Motor neuron (in vitro differentiated cells): ENCODE results near the gene TIMM8A. TPM values are rescaled to one million over a fixed set of nuclear protein-coding genes. Genes with fewer than 3 reads are reported as not detected.

Experiments
- ATAC-seq, 8 experiments: fragments of 200-7000 bp; cut with Tn5 transposase; replicated peaks in 6 of 8; 2 replicates each; pipeline ENCODE4 v1.8.0; 2021; ENCODE audit warnings: mild to moderate bottlenecking in 8 of 8, moderate library complexity in 8 of 8
- H3K27ac ChIP-seq, 2 donors: fragments of 250-450 bp; sonication (Bioruptor Pico); 2 replicates each; pipeline ENCODE4 v1.9.0; 2021; ENCODE audit warnings: antibody characterized with exemption in 2 of 2, mild to moderate bottlenecking in 2 of 2, moderate library complexity in 1 of 2
- H3K4me1 ChIP-seq, 2 donors: fragments of 250-450 bp; sonication (Bioruptor Pico); replicated peaks in 1 of 2; 2 replicates each; pipeline ENCODE4 v1.6.1; 2021; ENCODE audit warnings: antibody characterized with exemption in 2 of 2, mild to moderate bottlenecking in 2 of 2, moderate library complexity in 1 of 2
- H3K4me3 ChIP-seq, 5 donors: fragments of 250-450 bp; sonication (Bioruptor Pico); 2 replicates each; pipeline ENCODE4 v1.9.0; 2021; ENCODE audit warnings: antibody characterized with exemption in 5 of 5, mild to moderate bottlenecking in 5 of 5, moderate library complexity in 4 of 5
- WGBS, 10 experiments: fragments of 450-650 bp; shearing (Covaris generic); methylation state at CpG; one replicate each; pipeline ENCODE4 v1.0.0; 2022; 5-methylcytosine and 5-hydroxymethylcytosine counted together
- in situ Hi-C, 9 experiments: fragments of 400-800 bp; cut with MboI; loops; one replicate each; pipeline ENCODE4 v1.15.0; 2021; ENCODE audit warnings: low sequenced_read_pairs in 9 of 9, low pct_unique_long_range_greater_than_20kb in 2 of 9; ENCODE audit not compliant: unreplicated experiment in 9 of 9
- total RNA-seq, 8 experiments: library from RNA; unstranded; fragments of 300-600 nt; gene quantifications; 2 replicates each; pipeline versions ENCODE4 v1.2.3 to v1.2.4, GENCODE V29; 2022

TIMM8A gene, protein sequence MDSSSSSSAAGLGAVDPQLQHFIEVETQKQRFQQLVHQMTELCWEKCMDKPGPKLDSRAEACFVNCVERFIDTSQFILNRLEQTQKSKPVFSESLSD
- total RNA-seq: 10 to 100 TPM in 5 of 8 experiments, 1 to 10 TPM in 3; 7.2 to 30.0 (median 12.6) TPM

DNA sequence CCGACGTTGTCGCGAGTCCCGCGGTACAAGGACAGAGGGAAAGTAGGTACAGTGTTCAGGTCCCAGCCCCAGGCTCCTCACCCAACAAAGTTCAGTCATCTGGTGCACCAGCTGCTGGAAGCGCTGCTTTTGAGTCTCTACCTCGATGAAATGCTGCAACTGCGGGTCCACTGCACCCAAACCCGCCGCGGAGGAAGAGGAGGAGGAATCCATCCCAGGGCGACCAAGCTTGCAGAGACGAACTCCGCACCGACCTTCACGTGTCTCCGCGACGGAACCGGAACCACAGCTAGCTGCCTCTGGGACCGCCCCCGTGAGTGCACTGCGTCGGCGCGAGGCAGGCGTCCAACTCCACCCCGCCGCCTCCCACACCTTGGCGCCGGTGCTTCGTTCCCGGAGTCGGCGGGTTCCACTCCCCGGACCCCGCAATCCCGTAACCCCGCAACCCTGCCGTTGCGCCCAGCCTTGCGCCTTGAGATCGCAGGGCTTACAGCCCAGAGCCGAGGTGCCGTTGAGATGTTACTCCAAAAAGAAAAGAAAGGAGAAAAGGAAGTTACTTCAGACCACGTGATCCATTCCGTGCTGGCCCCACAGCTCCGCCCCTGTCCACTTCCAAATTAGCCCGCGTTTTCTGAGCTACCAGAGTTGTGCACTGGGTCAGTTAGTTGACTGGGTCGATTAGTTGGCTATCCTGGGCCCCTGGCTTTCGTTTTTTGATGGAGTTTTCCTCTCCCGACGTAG lies at the start of gene TIMM8A:
Gene TIMM8A (minus strand): TSS at position 291 of the 741 bp plus-strand sequence. CDS start 78 bp downstream, at position 213.
- WGBS, 10 experiments: 0 to 27% (median 14%) methylated on average over 1 to 22 of the region's 55 CpGs; no CpG with 5 or more reads in 7 of the 10 experiments
- in situ Hi-C loops: no loop called here
- Histone ChIP-seq H3K27ac (peak within 1 kb of the TSS in 1 of 2 donors; percentile 46), H3K4me1 (peaks cover 0 to 2% of the 10 kb centered on the region in 2 donors), H3K4me3 (peak within 1 kb of the TSS; percentile 69 to 99 (median 94))
- ATAC-seq: peak; percentile 91 to 99 (median 99)

DNA sequence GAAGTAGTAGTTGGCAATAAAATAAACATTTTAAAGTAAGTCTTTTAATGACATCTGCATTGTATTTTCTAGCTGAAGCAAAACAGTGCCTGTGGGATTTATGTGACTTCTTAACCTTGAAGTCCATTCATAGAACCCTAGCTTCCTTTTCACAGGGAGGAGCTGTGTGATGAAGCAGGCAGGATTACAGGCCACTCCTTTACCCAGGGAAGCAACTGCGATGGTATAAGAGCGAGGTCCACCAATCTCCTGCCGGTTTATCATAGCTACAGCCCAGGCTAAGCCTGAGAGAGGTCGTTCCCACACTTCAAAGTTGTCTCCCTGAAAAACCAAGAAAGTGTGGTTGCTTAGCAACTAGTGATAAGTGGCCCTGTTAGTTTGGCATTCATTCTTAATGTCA lies 49.2 kb upstream of the TIMM8A start:
- H3K4me1 ChIP-seq: no peaks in the 10 kb centered on the region
- H3K4me3 ChIP-seq: no peak overlapping the region
- 0 to 49% (median 11%) methylated on average over 1 to 4 of the region's 4 CpGs; no CpG with 5 or more reads in 5 of the 10 experiments for WGBS, 10 experiments
- ATAC-seq: peak in 2 of 8 experiments; percentile 10 to 51
- no peak overlapping the region for H3K27ac ChIP-seq
- in situ Hi-C loops: no loop called here

DNA sequence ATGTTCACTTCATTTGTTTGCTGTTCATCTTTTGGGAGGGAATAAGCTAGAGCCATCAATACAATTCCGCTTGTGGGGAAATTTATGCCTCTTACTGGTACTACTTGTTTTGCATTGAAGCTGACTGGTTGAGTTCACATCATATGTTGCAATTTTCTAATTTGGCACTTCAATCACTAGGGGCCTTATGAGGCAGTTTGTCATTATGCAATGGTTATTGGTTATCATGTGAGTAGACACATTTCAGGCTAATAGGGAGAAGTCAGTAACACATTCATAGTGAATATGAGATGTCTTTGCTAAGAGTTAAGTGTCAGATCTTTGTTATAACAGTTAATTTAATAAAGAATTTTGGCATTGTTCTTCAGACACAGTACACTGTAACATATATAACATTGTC lies 47.2 kb upstream of the TIMM8A start:
- H3K4me3 ChIP-seq: no peak overlapping the region
- no peak overlapping the region for H3K27ac ChIP-seq
- in situ Hi-C loops: no loop called here
- WGBS, 10 experiments: 100% methylated on average over 1 of the region's 1 CpG; no CpG with 5 or more reads in 7 of the 10 experiments
- ATAC-seq: peak in 2 of 8 experiments; percentile 6 to 22
- peaks cover 0 to 8% of the 10 kb centered on the region in 2 donors for H3K4me1 ChIP-seq

DNA sequence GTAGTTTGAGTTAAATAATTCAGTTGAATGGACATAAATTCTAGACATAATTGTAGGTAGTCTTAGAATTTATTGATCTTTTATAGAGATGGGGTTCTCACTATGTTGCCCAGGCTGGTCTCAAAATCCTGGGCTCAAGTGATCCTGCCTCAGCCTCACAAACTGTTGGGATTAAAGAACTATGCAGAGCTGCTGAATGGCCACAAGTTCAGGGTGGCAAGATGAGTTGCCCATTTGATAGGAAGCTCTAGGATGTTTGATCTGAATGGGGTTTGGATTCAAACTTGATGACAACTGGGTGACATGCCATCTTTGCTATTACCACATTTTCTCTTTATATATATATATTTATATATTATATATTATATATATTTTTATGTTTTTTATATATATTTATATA lies 45.8 kb upstream of the TIMM8A start:
- ATAC-seq: no peak
- no peak overlapping the region for H3K4me3 ChIP-seq
- peaks cover 0 to 8% of the 10 kb centered on the region in 2 donors for H3K4me1 ChIP-seq
- in situ Hi-C loops: no loop called here
- H3K27ac ChIP-seq: no peak overlapping the region

DNA sequence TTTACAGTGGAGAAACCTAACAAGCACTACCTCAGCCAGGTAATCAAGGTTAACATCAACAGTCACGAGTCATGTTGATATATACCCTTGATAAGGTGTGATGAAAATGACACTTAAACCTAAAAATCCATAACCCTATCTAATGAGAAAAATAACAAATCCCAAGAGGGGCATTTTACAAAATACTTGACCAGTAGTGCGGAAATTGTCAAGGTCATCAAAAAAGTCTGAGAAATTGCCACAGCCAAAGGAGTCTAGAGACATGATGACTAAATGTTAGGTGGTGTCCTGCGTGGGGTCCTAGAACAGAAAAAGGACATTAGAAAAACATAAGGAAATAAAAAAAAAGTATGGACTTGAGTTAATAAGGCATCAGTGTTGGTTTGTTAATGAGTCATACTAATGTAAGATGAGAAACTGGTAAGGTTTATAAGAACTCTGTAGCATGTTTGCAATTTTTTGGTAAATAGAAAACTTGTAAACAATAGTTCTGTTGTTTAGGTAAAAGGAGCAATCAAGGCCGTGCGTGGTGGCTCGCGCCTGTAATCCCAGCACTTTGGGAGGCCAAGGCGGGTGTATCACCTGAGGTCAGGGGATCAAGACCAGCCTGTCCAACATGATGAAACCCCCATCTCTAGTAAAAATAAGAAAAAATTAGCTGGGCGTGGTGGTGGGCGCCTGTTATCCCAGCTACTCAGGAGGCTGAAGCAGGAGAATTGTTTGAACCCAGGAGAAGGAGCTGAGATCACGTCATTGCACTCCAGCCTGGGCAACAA lies 45.2 kb upstream of the TIMM8A start:
- ATAC-seq: no peak
- Histone ChIP-seq H3K27ac (no peak overlapping the region), H3K4me3 (no peak overlapping the region), H3K4me1 (peaks cover 0 to 8% of the 10 kb centered on the region in 2 donors)
- WGBS, 10 experiments: 49 to 100% (median 71%) methylated on average over 1 to 11 of the region's 11 CpGs; no CpG with 5 or more reads in 2 of the 10 experiments
- in situ Hi-C loops: no loop called here

DNA sequence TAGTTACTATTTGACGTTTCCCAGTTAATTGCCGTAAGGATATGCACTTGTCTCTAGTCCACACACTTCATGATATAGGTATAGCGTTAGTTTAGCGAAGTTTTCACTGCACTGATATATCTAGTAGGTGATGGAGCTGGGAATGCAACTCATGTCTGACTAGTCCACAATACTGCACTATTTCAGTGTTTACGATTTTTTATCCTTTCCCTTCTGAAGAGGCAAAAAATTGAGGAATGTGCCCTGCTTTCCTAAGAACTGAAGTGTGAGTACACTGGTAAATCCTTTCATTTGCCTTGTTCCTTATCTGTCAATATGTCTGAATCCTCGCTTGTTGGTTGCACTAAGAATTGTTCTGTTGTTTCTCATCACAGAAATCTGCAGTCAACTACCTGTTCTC lies 43.3 kb upstream of the TIMM8A start:
- H3K4me3 ChIP-seq: peak overlapping the region; percentile 48 to 92 (median 84)
- in situ Hi-C loops: no loop called here
- ATAC-seq: no peak
- peak overlapping the region in 1 of 2 donors; percentile 81 for H3K27ac ChIP-seq
- H3K4me1 ChIP-seq: peaks cover 0 to 8% of the 10 kb centered on the region in 2 donors
- WGBS, 10 experiments: 0 to 40% (median 14%) methylated on average over 1 to 5 of the region's 6 CpGs; no CpG with 5 or more reads in 4 of the 10 experiments

DNA sequence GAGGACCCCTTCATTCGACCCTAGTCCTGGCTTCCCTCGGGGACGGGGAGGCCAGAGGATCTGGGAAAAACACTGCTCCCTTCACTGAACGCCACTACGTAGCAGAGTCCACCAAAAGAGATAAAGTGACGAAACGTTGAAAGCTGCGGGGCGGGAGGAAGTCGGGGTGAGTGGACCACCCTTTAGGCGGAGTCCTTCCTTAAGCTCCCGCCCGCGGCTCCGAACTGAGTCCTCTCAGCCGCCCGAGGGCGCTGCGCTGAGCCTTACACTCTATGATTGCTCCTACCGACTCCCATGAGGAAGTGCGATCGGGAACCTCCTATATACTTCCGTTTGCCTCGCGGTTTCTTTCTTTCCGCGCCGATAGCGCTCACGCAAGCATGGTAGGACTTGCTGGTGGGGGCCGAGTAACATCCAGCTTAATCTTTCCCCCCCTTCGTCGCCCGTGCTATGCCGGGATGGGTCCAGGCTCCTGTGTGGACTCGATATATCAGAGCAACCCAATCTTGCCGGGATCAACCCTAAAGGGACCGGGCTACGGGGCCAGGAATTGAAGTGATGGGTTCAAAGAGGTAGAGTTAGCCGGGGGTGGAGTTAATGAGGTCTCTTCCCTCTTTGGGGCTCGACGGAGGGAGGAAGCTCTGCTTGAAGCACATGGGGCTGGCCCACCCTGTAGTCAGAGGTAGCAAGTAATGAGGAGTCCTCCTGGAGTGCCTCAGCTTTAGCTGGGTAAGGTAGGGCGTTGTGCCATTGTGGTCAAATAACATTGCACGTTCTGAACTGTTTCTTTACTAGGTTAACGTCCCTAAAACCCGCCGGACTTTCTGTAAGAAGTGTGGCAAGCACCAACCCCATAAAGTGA lies 42.4 kb upstream of the TIMM8A start, which contains the start of gene RPL36A:
Gene RPL36A (plus strand): TSS at position 348 of the 862 bp plus-strand sequence. CDS start 33 bp downstream, at position 381.
- peak within 1 kb of the TSS; percentile 75 to 81 for H3K27ac ChIP-seq
- H3K4me3 ChIP-seq: peak within 1 kb of the TSS; percentile 48 to 92 (median 84)
- in situ Hi-C loops: no loop called here
- 0 to 16% (median 1%) methylated on average over 1 to 15 of the region's 47 CpGs; no CpG with 5 or more reads in 6 of the 10 experiments for WGBS, 10 experiments
- ATAC-seq: peak; percentile 91 to 100 (median 100)
- peaks cover 0 to 8% of the 10 kb centered on the region in 2 donors for H3K4me1 ChIP-seq

DNA sequence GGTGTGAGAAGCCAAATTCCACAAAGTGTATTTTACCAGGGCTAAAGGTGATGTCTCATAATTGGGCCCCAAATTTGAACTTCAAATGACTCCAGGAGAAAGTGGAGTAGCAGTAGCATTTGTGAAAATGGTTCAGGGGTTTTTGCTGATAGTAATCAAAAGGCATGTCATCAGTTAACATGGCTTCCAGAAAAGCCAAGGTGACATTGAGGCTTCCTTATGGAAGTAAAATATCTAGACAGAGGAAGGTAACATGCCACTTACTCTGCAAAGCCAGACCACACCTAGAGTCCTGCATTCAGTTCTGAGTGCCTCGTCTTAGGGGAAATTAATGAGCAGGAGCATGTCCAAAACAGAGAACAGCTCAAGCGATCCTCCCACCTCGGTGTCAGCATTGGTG lies 40.1 kb upstream of the TIMM8A start:
- no peak overlapping the region for H3K4me3 ChIP-seq
- in situ Hi-C loops: no loop called here
- H3K4me1 ChIP-seq: peaks cover 4 to 8% of the 10 kb centered on the region in 2 donors
- H3K27ac ChIP-seq: no peak overlapping the region
- 58 to 100% methylated on average over 1 to 2 of the region's 3 CpGs; no CpG with 5 or more reads in 8 of the 10 experiments for WGBS, 10 experiments
- no peak for ATAC-seq

DNA sequence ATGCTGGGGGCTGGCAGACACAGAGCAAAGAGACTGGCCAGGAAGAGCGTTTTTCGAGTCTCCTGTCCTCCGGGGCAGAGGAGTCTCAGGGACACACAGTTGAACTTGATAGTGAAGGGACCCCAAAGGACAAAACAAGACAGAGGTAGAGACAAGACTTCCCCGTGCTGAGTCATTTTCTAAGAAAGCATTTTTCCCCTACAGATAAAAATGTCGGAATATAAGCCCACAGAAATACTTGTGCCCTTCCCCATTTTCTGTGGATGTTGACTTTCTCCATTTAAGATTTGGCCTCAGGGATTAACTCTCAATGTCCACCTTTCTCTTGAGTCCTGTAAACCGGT lies 38.0 kb upstream of the TIMM8A start:
- Histone ChIP-seq H3K4me3 (no peak overlapping the region), H3K27ac (no peak overlapping the region), H3K4me1 (peaks cover 0 to 4% of the 10 kb centered on the region in 2 donors)
- no peak for ATAC-seq
- in situ Hi-C loops: no loop called here
- 0 to 51% (median 29%) methylated on average over 1 to 6 of the region's 6 CpGs; no CpG with 5 or more reads in 7 of the 10 experiments for whole genome bisulfite sequencing, 10 experiments

DNA sequence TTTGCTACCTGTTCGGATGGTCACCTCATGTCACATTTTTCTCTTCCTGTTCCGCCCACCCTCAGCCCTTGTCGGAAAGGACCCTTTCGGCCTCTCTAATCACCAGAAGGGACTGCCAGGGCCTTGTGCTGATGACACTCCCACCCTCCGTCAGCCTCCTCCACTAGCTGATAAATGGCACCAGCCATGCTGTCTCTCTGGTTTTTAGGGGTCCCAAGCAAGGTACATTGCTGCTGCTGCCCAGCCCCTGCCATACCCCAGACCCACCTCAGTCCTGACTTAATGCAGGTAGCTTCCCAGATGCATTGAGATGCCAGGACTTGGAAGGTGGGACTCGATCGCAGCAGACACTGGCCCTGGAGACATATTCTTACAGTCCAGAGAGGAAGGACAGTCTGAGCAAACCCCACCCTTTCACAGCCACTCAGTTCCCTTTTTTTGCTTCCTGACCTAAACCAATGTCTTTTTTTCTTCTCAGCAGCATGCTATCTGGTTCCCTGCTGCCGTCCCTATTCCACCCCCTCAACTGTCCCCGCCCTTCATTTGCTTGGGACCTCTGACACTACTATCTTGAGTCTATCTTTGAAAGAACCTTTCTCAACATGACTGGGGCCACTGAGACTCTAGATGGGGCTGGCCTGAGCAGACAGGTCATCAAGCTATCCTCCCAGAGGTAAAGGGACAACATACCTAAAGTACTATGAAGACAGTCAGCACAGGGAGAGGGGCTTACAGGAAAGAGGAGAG lies 37.4 kb upstream of the TIMM8A start, which contains the start of gene BTK:
Gene BTK (minus strand): TSS at position 397 of the 747 bp plus-strand sequence. CDS start 10,907 bp downstream, outside the sequence.
- H3K4me1 ChIP-seq: peaks cover 0 to 4% of the 10 kb centered on the region in 2 donors
- in situ Hi-C loops: no loop called here
- ATAC-seq: no peak
- WGBS, 10 experiments: 20 to 100% (median 68%) methylated on average over 1 to 5 of the region's 9 CpGs; no CpG with 5 or more reads in 7 of the 10 experiments
- no peak within 1 kb of the TSS for H3K27ac ChIP-seq
- H3K4me3 ChIP-seq: no peak within 1 kb of the TSS

DNA sequence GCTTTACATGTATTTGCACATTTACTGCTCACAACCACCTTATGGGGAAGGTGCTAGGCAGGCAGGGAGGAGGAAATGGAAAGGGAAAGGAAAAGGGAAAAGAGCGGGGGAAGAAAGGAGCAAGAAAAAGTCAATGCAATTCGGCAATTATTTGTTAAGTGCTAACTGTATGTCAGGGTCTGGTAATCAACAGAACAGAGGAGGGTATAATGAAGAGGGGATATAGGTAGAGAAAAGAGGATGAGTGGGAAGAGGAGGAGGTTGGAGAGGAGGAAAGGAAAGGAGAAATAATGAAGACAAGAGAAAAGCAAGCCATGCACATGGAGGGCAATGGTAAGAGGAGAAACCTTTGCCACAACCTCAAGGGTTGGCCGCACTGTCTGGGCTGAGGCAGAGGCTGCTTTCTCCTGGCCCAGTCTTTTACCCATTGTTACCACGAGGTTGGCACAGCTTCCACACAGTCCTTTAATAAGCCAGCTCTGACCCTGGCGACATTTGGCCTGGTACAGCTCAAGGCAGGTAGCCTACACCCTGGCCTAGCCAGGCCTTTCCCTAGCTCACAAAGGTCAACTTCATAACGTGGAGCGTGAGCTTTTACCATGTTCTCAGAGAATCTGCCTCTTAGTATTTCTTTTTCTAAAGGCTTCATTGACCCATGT lies 36.6 kb upstream of the TIMM8A start:
- in situ Hi-C loops: no loop called here
- no peak overlapping the region for H3K4me3 ChIP-seq
- H3K4me1 ChIP-seq: peaks cover 0 to 4% of the 10 kb centered on the region in 2 donors
- H3K27ac ChIP-seq: no peak overlapping the region
- WGBS, 10 experiments: 39 to 100% (median 75%) methylated on average over 1 to 7 of the region's 7 CpGs; no CpG with 5 or more reads in 3 of the 10 experiments
- ATAC-seq: no peak
